NCI-H2107 treated with DMSO at 0.1 percent for 48 hours (cell line): ENCODE measurements around the gene DTNA.
"Not testable (repeated sequence)": the region's sequence is repeated elsewhere in the genome, so short reads cannot be mapped to it uniquely, and the experiment has no call there.

Experiments used
- DNase-seq: peaks from one replicate; lab custom pipeline; 2025; ENCODE audit not compliant: unreplicated experiment; lab: John Stamatoyannopoulos, UW

The DTNA gene

DNA sequence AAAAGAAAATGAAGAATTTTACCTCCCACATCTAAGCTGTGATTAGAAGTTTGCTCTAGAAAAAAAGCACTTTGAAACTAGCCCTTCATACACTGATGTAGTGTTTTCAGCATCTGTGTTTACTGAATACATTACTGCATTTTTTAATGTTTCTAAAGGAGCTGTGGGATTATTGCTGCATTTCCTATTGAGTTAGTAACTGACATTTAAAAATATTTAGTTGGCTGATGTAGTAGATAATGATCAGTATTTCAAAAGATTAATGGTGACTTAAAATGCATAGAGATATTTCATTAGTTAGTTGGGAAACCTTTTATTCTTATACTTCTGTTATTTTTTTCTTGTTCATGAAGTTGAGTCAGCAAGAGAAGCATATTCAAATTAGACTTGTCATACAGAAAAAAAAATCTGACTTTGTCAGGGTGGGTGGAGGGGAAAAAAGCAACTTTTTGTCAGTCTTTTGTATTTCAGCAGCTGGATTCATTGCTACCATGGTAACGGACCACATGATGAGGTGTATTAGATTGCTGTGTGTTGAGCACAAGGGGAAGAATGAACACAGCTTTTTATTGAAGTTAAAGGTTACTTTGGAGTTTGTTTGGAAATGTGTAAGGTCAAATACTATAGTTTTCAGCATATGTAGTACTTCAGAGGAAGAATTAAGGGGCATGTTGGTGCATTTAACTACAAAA, at the start of gene DTNA:
Gene DTNA (plus strand): TSS at position 549 of the 692 bp plus-strand sequence. CDS start 45,679 bp downstream, outside the sequence.
- DNase-seq = peak; percentile 38

DNA sequence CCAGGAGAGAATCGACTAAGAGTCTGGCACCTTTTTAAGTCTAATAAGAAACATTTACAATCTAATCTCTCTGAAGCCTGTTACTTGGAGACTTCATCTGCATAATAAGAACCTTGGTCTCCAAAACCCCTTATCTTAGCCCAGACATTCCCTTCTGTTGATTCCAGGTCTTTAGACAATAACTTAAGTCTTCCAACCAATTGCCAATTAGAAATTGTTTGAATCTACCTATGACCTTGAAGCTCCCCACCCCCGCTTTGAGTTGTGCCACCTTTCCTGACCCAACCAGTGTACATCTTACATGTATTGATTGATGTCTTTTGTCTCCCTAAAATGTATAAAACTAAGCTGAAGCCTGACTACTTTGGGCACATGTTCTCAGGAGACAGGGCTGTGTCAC, 49.5 kb upstream of the DTNA start:
- DNase-seq = no peak

DNA sequence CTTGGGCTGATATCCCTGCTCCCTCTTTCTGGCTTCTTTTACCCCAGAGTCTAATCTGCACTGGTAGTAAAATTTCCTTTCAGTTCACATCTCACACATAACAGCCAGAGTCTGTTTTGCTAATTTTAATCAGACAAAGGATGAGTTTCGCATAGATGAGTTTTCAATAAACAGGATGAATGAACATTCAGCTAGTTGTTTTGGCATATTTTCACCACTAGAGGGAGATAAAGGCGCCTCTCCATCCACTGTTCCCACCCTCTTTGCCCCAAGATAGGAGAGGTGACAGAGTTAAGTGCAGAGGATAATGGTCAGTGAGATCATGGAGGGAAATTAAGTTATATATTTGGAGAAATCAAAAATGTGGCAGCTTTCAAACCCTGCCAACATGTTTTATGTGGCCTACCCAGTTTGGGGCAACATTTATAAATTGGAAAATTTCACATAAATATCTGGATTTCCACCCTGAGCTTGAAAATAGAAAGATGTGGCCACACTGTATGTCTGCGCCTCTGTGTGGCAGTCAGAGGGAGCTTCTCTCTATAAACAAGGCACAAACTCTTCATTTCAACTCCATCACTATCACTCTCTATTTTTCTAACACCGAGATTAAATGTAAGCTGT, 48.5 kb upstream of the DTNA start:
- DNase-seq = peak; percentile 45

DNA sequence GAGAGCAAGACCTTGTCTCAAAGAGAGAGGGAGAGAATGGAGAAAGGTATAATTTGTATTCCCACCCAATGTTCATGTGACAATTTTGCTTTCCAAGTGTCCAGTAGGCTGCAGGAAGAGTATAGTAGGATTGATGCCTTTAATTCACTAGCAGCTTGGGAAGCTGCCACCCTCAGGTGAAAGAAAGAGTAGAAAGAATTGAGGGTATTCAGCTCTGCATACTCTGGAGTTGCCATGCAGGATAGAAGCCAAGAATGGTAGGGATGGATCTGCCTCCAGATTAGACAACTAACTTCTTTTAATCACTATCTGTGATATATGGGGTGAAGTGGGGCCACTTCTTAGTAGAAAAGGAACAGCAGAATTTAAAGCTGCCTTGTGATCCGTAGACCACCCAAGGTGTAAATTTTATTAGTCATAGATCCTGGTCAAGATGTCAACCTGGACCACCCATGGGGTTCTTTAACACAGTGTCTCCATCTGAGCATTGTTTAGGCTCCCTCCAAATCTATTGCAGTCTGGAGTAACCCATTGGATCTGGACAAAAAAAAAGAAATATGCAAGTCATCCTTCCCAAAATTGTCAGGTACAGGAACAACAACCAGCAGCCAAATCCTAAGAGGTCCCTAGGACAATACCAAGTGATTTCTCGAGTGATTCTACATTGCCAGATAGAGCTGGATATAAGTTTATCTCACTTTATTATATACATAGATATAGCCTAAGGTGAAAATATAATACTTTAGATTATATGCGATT, 33.1 kb upstream of the DTNA start:
- DNase-seq = no peak

GRCh38 chr18:34689750-34690149, 20.3 kb upstream of the DTNA start:
- not testable (repeated sequence) for DNase-seq

DNA sequence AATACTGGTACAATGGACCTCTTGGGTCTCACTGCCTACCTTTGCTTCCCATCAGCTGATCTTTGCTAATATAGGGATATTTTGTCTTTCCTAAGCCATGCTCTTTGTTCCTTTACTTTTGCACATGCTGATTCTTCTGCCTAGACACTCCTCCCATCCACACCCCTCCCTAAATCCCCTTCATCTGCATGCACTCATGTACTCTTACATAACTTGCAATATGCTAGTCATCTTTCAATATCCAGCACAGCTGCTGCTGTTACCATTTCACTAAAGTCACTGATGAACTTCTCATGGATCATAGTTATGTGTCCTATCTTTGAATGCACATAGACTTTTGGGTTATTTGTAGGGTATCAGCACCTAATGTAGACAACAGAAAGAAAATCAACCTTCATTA, 18.5 kb upstream of the DTNA start:
- DNase-seq = no peak

GRCh38 chr18:34694591-34695165, 15.4 kb upstream of the DTNA start:
- peak; percentile 41 for DNase-seq

- DNase-seq = no peak
Observed at GRCh38 chr18:34695310-34695709, 14.8 kb upstream of the DTNA start.

DNA sequence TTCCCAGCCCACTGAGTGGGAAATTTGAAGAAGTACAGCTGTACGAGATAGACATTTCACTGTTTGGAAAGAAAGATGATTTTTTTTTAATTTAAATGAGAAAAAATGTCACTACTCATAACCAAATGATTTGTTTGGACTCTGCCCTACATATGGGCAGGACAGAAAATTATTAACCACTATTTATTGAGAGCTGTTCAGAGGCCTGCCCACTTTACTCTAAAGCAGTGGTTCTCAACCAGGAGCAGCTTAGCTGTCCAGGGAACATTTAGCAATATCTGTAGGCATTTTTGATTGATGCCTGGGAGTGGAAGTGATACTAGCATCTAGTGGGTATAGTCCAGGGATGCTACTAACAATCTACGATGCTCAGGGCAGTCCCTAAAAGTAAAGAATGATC, 13.4 kb upstream of the DTNA start:
- DNase-seq = no peak

- DNase-seq = no peak
Observed at GRCh38 chr18:34697233-34697632, 12.9 kb upstream of the DTNA start.

- no peak for DNase-seq
Observed at GRCh38 chr18:34697891-34698290, 12.2 kb upstream of the DTNA start.

- no peak for DNase-seq
Observed at GRCh38 chr18:34701911-34702310, 8.2 kb upstream of the DTNA start.

DNA sequence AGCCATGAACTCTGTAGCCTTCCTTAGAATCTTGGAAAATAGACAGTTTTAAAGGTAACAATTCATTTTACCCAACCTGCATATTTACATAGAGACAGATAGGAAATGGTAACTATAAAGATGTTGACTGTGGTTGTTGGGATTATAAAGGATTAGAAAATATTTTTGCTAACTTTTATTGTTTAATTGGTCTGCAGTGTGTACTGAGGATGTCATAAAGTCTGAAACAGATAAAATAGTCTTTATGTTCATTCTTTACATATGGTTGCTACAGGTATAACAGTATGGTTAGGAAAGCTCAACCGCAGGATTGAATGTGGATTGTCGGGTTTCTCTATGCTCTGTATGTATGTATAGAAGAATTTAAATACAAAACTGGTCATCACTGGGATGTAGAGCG, 7.3 kb upstream of the DTNA start:
- no peak for DNase-seq

DNA sequence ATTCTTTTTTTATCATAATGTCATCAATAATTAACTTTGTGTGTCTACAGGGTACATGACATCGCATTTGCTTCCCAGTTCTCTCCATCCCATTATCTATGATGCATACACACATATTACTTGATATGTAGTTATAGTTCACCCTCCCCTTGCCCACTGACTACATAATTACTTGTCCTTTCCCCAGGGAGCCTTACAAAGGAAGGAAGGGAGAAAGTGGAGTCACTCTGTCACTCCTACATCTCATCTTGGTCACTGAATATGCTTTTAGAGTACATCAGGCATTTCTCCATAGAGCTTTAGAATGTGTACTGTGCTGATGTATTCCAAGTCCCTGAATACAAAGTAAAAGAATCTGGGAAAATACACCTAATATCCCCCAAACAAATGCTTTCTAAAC, 6.0 kb upstream of the DTNA start:
- DNase-seq = no peak

- DNase-seq = no peak
Observed at GRCh38 chr18:34704823-34705222, 5.3 kb upstream of the DTNA start.

- DNase-seq = peak; percentile 73
Observed at GRCh38 chr18:34707670-34708069, 2.4 kb upstream of the DTNA start.

DNA sequence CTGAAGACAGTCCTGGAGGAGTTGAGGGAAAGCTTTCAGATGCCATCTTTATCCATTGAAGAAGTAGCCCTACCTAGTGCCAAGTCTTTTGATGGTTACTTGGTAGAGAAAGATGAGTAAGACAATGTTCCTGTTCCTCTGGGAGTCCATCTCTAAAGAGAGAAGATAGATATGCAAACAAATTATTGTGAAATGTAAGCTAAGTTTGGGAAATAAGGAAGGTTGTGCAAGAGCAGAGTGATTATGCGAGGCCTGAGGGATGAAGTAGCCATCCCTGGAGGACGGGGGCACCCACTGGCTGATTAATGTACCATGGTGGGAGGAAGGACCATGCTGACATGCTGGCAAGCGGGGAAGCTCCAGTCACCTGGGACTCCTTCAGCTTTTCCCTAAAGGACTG, 994 bp upstream of the DTNA start:
- no peak for DNase-seq

- no peak for DNase-seq
Observed at GRCh38 chr18:34710458-34710914, 388 bp downstream of the DTNA start.

GRCh38 chr18:34710934-34711333, 836 bp downstream of the DTNA start:
- DNase-seq = peak; percentile 52

GRCh38 chr18:34716111-34716510, 6.0 kb downstream of the DTNA start:
- not testable (repeated sequence) for DNase-seq

GRCh38 chr18:34718610-34719009, 8.5 kb downstream of the DTNA start:
- no peak for DNase-seq

DNA sequence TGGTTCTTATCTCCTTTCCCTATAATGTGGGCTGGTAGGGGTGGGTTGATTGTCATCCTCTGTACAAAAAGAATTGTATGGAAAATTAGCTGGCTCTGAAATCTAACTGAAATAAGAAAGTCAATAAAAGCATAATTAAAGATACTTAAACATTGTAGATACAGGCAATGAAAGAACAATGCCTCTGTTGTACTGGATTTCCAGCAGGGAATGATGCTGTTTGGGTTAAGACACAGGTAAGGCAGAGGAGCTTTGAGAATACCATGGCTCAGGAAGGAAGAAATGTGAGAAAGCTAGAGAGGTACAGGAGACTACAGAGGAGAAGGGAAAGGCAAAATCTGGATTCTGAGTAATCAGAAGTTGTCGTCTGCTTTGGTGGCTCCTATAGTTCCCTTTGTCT, 10.1 kb downstream of the DTNA start:
- DNase-seq = no peak
